Inflammatory macrophage (primary cell): ENCODE data around the gene FBN2.
A peak's percentile ranks its signal among the peaks of the same experiment; 100 is the strongest.
"Not testable (repeated sequence)": the region's sequence is repeated elsewhere in the genome, so short reads cannot be mapped to it uniquely, and the experiment has no call there.

Experiments
- DNase-seq, 2 donors: peaks; one replicate each; pipeline ENCODE4 v3.0.0-alpha.2; 2020 to 2022

The FBN2 gene

DNA sequence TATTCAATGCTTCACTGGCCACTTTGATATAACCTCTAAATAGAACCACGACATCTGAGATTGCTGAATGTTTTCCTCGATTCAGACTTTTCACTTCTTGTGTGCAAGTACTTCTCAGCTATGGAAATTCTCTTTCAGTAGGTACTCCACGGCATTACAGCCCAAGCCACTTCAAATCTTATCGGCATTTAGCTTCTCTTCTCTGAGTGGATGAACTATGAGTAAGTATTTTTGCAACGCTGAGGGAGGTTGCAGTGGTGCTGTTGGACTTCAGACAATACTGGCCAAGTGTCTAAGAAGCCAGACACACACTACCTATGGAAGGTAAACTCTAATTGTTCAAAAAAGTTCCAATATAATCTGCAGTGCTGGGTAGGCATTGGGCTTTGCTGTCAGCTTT is 60.1 kb downstream of the FBN2 start:
- no peak for DNase-seq

DNA sequence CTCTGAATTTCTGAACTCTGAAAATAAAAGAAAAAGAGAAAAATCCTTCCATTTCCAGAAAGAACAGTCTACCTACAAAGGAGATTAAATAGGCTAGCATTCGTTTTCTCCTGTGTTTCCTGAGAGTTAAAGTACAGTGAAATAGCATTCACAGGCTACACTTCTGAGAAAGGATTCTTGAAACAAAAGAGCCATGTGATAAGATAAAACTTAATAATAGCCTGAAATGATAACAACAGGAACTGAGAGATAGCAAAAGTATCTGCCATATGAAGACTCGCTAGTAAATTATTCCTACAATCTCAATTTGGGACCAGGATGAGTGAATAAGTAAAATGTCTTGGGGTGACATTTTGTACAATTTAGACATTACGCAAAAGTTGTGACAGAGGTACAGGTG is 62.4 kb downstream of the FBN2 start:
- no peak for DNase-seq

DNA sequence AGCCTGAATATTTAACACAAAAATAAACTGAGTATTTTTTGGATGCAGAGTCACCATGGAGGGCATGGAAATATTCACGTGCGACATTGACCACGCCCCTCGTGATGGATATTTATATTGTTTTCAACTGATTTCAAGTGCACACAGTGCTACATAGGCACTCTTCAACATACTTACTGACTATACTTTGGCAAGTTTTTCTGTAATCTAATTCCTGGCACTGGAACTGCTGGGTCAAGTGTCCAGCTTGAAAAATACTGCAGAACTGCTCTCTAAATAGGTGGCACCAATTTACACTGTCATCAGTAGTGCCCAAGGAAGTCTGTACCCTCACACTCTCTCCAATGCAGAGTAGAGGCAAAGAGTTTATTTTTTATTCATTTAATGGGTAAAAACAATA is 65.1 kb downstream of the FBN2 start:
- DNase-seq: no peak

DNA sequence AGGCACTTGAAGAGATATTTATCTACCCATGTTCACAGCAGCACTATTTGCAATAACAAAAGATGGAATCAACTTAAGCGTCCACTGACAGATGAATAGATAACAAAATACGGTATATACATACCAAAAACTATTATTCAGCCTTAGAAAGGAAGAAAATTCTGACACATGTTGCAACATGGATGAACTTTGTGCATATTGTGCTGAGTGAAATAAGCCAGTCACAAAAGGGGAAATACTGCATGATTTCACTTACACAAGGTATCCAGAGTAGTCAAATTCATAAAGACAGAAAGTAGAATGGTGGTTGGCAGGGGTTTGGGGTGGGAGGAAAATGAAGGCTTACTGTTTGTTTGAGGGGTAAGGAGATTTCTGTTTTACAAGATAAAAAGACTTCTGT is 66.0 kb downstream of the FBN2 start:
- peak; percentile 54 to 71 for DNase-seq

DNA sequence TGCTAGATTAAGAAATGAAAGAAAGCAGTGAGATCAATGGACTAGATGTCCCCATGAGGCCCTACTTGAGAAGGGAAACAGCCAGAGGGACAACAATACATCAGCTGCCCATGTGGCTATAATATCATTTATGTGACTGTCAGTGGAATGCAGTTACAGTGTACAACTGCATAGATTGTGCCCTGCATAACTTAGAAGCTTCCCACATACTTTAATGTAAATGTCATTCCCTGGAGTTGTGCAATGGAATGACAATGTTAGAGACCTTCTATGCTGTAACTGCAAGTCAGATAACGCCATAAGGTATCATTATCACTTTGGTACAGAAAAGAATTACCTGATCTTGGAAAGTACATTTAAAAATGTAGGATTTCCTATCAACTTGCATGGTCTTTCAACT is 67.4 kb downstream of the FBN2 start:
- no peak for DNase-seq

DNA sequence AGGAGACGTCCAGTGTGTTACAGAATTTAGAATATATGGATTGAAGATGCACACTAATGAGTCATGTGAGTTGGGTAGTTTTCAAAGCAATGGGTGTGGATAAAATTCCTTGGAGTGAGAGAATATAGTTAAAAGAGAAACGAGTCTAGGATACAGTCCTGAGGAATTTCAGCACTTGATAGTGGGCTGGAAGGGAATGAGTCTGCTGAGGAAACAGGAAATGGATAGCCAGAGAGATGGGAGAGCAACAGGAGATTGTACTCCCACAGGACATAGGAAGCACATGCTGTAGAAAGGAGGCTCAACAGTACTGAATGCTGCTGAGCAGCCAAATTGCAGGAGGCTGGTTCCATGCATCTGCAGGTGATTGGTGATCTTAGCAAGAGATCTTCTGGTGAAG is 68.1 kb downstream of the FBN2 start:
- DNase-seq: no peak

DNA sequence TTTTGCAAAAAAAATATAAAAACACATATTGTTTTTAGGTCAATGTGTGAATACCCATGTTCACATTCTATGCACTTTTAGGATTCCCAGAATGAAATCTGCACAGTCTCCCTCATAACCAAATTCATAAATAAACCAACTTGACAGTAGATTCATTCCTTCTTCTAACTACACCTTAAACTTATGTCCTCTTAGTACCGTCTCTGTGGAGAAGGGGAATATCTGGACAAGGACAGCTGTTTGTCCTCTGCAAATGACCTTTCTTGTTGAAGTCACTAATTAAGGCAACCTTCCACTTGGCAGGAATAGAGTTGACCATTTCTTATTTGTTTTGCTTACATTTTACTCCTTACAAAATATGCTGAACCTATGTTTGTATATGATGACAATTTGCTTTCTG is 71.1 kb downstream of the FBN2 start:
- no peak for DNase-seq

DNA sequence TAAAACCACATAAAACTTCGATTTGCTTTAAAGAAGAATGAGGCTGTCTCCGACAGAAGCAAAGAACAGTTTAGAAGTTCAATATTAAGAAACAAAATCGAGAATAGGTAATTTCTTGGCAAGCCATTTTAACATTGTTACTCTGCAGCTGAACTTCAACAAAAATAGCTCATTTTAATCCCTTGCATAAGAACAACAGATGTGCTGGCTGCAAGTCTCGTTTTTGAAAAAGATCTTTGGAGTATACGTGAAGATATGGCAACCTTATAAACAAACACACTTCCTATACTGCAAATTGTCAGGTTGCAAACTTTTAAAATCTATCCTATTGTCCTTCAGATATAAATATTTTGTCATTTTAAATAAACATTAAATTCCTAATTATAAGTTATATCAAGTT is 71.5 kb downstream of the FBN2 start:
- DNase-seq: no peak

DNA sequence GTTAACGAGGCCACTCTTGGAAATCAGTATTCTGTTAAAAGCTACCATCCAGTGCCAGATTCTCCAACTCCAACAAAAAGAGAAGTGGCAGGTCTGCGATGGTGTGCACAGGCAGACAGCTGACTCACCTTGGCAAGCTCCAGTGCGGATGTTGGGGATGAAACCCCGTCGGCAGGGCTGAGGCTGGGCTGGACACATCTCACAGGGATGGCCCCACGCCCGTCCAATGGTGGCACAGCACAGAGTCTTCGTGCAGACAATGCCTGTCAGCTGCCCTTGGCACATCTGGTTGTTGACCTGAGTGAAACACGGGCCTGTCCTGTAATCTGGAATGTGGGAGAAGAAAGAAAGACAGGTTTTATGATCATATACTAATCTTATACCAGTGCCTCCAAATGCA is 73.4 kb downstream of the FBN2 start:
- DNase-seq: no peak

DNA sequence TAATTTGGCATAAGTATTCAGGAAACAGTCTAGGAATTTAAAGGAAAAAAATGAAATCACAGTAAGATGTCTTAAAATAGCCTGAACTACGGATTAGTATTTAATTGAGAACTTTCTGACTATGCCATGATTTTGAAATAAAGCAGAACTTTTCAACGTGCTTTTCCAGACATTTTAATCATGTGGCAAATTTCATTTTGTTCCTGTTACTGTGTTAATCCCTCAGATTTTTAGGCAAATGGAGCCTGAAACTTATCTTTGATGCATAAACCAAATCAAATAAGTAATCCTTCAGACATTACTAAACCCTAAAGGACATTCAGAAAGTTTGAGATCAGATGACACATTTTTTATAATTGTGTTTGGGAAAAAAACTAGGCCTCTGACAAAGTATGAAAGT is 75.7 kb downstream of the FBN2 start:
- no peak for DNase-seq

DNA sequence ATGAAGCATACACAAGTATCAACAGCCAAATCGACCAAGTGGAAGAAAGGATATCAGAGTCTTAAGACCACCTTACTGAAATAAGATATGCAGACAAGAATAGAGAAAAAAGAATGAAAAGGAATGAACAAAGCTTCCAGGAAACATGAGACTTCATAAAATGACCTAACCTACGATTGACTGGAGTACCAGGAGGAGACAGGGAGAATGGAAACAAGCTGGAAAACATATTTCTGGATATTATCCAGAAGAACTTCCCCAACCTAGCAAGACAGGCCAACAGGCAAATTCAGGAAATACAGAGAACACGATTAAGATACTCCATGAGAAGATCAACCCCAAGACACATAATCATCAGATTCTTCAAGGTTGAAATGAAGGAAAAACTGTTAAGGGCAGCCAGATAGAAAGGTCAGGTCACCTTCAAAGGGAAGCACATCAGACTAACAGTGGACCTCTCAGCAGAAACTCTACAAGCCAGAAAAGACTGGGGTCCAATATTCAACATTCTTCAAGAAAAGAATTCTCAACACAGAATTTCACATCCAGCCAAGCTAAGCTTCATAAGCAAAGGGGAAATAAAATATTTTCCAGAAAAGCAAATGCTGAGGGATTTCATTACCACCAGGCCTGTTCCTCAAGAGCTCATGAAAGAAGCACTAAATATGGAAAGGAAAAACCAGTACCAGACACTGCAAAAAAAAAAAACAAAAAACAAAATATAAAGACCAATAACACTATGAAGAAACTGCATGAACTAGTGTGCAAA is 80.7 kb downstream of the FBN2 start:
- not testable (repeated sequence) for DNase-seq

DNA sequence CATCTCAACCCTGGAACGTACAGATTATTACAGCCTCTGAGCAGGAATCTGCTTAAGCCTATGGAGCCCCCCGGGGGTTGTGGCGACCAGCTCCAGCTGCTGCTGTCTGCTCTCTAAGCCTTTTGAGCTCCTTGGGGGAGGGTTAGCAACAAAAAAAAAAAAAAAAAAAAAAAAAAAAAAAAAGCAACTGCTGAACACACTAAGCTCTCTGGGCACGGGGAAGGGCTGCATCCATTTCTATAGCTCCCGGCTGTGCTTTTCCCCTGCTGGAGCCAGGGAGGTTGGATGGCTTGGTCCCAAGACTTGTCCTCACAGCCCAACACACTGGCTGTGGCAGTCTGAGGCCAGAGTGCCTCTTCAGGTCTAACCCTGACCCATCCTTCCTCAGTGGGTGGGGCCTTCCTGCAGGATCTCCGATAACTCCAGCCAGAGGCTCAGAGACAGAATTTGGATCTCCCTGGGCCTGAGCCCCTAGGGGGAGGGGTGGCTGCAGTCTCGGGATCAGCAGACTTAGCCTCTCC is 82.1 kb downstream of the FBN2 start:
- no peak for DNase-seq

DNA sequence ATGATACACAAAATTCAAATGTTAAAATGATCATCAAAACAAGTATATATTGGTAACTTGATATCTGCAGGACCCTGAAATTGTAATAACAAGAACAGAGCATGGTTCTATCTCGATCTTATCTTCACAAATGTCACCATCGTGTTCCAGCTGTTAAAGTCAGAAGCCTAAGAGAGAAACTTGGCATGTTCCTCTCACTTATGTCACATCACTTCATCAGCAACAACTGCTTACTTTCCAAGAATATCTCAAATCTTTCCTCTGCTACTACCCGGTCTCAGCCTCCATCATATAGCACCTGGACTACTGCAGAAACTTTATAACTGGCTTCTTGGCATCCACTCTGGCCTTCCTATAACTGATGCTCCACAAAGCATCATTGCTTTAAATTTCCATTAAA is 84.9 kb downstream of the FBN2 start:
- no peak for DNase-seq

DNA sequence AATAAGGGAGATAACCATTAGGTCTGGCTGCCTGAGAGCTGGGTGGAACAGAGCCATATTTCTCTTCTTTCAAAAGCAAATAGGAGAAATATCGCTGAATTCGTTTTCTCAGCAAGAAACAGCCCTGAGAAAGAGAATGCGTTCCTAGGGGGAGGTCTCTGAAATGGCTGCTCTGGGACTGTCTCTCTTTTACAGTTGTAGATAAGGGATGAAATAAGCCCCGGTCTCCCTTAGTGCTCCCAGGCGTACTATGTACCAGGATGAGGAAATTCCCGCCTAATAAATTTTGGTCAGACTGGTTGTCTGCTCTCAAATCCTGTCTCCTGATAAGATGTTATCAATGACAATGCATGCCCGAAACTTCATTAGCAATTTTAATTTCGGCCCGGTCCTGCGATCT is 90.8 kb downstream of the FBN2 start:
- DNase-seq: not testable (repeated sequence)

DNA sequence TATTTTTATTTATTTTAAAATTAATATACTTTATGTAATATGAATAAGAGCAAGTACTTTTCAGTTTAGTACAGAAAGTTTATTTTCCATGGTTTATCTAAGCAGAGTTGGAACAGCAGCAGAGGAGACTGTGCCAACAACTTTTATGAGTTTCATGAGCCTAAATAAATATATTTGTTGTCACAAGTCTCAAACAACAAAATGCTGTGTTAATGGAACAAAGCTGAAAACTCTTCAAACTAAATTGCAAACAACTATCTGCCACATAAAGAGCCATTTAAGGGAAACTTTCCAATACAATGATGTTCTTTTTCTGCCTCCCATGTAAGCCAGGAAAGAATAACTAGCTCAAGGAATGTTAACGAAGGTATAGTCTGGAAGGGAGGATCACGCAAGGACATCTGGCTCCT is 96.1 kb downstream of the FBN2 start:
- no peak for DNase-seq

DNA sequence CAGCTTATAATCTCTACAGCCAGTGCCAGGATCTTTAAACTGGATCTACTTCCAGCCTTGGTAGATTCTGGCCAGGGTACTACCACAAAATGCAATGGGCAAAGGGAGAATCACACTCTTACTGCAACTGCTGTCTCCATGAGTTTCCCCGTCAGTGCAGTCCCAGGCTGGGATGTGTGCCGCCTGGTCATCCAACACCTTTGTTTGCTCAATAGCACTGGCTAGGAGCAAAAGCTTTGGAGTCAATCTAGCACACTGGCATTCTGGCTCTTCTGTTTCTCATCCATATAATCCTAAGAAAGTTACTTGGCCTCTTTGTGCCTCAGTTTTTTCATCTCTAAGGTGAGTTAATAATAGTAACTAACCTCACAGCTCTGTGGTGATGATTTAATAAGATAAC is 96.9 kb downstream of the FBN2 start:
- no peak for DNase-seq

DNA sequence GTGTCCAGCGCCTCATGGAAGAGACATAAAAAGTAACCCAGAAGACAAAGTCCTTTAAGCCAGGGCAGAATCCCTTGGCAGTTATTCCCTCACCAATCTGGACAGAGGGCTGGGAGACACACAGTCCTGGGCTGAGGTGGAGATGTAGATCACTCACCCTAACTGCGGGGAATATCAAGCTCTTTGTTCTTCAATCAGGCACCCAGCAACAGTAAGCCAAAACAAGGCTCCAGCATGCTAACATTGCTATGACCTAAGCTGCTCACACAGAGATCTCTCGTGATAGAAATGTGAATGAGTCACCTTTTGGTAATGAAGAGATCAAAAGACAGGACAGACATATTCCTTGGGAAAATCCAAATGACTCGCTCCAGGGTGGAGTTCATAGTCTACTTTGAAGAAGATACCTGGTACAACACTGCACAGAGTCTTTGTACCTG is 101.3 kb downstream of the FBN2 start:
- DNase-seq: no peak

DNA sequence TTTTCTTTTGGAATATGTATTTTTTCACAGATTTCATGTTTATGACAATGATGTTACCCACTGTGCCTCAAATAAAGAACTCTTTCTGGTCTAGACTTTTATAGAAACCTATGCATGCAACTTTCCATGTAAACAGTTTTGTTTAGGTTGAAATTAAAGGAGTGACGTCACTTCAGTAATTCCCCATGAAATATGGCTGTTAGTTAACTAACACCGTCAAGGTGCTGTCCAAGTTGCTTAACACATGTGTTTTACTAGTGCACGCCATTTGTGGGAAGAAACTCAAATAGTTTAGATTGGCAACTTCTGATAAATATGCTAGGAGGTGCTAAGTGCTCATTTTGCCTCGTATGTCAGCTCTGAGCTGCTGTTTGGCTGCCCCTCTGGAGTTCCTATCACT is 102.2 kb downstream of the FBN2 start:
- DNase-seq: no peak

DNA sequence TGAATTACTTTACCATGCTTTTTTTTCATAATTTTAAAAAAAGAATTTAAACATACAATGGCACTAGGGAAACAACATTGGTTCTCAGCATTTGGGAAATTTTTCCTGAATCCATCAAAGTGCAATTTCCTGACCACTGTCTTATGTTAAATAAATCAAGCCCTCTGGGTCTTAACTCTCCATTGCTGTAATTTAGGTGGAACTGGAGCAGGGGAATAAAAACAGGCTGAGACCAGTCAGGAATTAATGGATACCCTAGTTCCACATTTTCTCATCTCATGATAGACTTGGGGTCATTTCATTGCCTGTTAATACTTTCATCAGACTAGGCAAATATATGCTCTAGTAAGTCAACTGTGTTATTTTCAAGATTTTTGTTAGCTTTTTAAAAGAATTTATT is 103.1 kb downstream of the FBN2 start:
- DNase-seq: no peak

DNA sequence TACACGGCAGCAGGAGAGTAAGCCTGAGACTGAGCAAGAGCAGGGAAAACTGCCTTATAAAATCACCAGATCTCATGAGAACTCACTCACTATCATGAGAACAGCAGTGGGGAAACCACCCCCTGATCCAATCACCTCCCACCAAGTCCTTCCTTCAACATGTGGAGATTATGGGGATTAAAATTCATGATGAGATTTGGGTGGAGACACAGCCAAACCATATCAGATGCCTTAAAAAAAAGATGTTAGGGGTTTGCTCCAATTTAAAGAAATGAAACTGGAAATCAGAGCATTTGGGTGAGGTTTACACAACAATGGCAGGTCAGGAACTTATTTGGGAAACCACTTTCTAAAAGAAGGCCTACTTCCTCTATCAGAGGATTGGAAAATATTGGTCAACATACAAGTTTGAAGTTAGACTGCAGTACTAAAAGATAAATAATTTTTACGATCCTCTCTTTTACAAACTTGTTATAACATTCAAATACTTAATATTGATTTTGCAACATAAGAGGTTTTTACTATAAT is 105.1 kb downstream of the FBN2 start:
- DNase-seq: peak; percentile 33 to 70

DNA sequence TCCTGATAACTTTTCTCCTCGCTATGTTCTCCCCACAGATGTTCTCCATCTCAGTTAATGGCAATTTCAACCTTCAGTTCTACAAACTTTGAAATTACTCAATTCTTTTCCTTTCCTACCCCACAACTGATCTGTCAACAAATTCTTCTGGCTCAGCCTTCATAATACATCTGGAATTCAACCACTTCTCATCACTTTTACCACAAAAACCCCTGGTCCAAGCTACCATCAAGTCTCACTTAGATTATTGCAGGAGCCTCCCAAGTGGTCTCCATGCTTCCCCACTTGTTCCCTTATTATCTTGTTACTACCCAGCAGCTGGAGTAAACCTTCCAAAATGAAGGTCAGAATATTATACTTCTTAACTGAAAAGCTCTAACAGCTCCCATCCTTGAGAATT is 110.1 kb downstream of the FBN2 start:
- no peak for DNase-seq

DNA sequence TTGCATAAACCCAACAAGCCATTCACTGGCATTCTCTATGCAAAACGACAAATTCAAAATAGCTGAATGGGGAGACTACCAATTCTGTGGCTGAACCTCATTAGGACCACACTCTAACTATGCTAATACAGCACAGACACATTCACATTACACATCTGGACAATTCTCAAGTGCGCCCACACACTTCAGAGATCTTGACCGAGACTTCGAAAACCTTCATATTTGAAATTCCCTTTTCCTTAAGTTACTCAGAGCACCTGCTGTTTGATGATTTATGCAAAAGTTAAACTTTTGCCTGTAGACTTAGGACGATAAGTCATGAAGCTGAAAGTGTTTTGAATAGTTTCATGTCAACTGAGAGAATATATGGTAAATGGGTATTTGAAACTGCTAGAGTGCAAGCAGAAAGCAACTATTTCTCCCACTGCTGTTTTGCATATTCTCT is 111.9 kb downstream of the FBN2 start:
- no peak for DNase-seq

DNA sequence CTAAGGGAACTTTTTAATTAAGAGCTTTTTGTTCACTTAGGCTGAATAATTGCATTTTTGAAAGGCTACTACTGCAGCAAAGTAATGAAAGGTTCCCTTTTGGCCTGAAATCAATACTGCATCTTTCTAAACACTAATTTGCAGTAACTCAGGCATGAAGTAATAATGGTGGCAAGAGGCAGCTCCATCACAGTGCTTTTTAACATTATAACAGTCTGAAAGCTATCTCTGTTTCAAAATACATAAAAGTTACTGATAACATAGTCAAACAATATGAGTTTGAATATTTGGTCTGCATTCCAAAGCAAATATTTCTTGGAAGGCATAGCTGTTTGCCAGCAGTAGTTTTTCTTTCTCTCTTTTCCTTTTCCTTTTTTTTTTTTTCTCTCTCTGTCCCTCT is 113.4 kb downstream of the FBN2 start:
- no peak for DNase-seq

DNA sequence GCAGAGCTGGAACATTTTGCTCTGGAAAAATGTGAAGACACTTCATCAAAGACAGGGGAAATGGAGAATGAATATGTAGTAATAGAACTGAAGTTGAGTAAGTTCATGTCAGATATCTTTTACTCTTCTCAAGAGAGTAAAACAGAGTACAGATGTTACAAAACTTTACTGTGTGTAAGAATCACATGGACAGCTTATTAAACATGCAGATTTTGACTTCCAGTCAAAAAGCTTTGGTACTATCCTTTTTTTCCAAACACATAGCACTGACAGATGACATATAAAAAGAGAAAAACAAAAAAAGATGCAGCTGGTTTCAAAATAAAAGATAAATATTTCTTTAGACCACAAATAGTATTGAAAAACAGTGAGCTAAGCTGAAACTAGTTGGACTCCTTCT is 115.4 kb downstream of the FBN2 start:
- no peak for DNase-seq

DNA sequence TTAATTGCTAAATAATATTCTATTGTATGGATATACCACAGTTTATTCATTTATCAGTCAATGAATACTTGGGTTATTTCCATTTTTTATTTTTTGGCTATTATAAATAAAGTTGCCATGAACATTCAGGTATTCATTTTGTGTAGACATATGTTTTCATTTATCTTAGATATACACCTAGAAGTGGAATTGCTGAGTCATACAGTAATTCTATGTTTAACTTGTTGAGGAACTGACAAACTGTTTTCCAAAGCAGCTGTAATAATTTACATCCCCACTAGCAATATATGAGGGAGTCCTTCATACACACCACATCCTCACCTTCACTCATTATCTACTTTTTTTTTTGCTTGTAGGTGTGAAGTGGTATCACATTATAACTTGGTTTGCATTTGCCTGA is 123.6 kb downstream of the FBN2 start:
- DNase-seq: no peak
